Neuron (in vitro differentiated cells): Measurements from ENCODE around the gene TRIP12.
"Not testable (repeated sequence)": the region's sequence is repeated elsewhere in the genome, so short reads cannot be mapped to it uniquely, and the experiment has no call there.

ENCODE experiments used
- H2AFZ ChIP-seq: one replicate; pipeline ENCODE4 v1.6.1; 2013; ENCODE audit warnings: low read depth, mild to moderate bottlenecking, inconsistent platforms, low read length, moderate library complexity
- H3K27me3 ChIP-seq: one replicate; pipeline ENCODE4 v1.6.1; 2013; ENCODE audit warnings: low read length; ENCODE audit not compliant: insufficient read depth
- H3K36me3 ChIP-seq: one replicate; pipeline ENCODE4 v1.6.1; 2013; ENCODE audit warnings: low read length; ENCODE audit not compliant: insufficient read depth
- H3K4me1 ChIP-seq: one replicate; pipeline ENCODE4 v1.6.1; 2013; ENCODE audit warnings: low read length; ENCODE audit not compliant: insufficient read depth
- H3K4me3 ChIP-seq: 2 replicates; pipeline ENCODE4 v1.5.1; 2013; ENCODE audit warnings: mild to moderate bottlenecking, low read length, moderate library complexity
- H3K9me3 ChIP-seq: one replicate; pipeline ENCODE4 v1.6.1; 2013; ENCODE audit warnings: low read length

TRIP12 gene

GRCh38 chr2:229857634-229858033 is 64.2 kb downstream of the TRIP12 start:
- Histone ChIP-seq H3K4me1 (no peaks in the 10 kb centered on the region), H3K36me3 (peaks cover 62% of the 10 kb centered on the region), H3K9me3 (no peaks in the 10 kb centered on the region), H3K4me3 (no peak overlapping the region), H2AFZ (no peak overlapping the region), H3K27me3 (no peaks in the 10 kb centered on the region)

- Histone ChIP-seq H3K9me3 (no peaks in the 10 kb centered on the region), H2AFZ (no peak overlapping the region), H3K4me3 (no peak overlapping the region), H3K4me1 (no peaks in the 10 kb centered on the region), H3K27me3 (no peaks in the 10 kb centered on the region), H3K36me3 (peaks cover 64% of the 10 kb centered on the region)
Measured at GRCh38 chr2:229856413-229856812, 65.4 kb downstream of the TRIP12 start.

GRCh38 chr2:229855116-229855515 is 66.7 kb downstream of the TRIP12 start:
- no peaks in the 10 kb centered on the region for H3K9me3 ChIP-seq
- H3K27me3 ChIP-seq, result no peaks in the 10 kb centered on the region
- H3K4me1 ChIP-seq, result no peaks in the 10 kb centered on the region
- H3K36me3 ChIP-seq, result peaks cover 65% of the 10 kb centered on the region
- no peak overlapping the region for H2AFZ ChIP-seq
- H3K4me3 ChIP-seq, result no peak overlapping the region

- H2AFZ ChIP-seq, result no peak overlapping the region
- H3K9me3 ChIP-seq, result peaks cover 2% of the 10 kb centered on the region
- no peaks in the 10 kb centered on the region for H3K27me3 ChIP-seq
- no peaks in the 10 kb centered on the region for H3K4me1 ChIP-seq
- no peak overlapping the region for H3K4me3 ChIP-seq
- peaks cover 50% of the 10 kb centered on the region for H3K36me3 ChIP-seq
Measured at GRCh38 chr2:229852565-229852964, 69.2 kb downstream of the TRIP12 start.

GRCh38 chr2:229851870-229852269 is 69.9 kb downstream of the TRIP12 start:
- H3K4me1 ChIP-seq, result no peaks in the 10 kb centered on the region
- no peak overlapping the region for H2AFZ ChIP-seq
- no peaks in the 10 kb centered on the region for H3K27me3 ChIP-seq
- H3K9me3 ChIP-seq, result peaks cover 2% of the 10 kb centered on the region
- H3K4me3 ChIP-seq, result no peak overlapping the region
- peaks cover 53% of the 10 kb centered on the region for H3K36me3 ChIP-seq

- H3K27me3 ChIP-seq, H2AFZ ChIP-seq, H3K4me3 ChIP-seq, H3K9me3 ChIP-seq, H3K4me1 ChIP-seq: not testable (repeated sequence)
- H3K36me3 ChIP-seq, result peaks cover 42% of the 10 kb centered on the region
Measured at GRCh38 chr2:229850355-229851275, 71.2 kb downstream of the TRIP12 start.

- H3K36me3 ChIP-seq, result peaks cover 34% of the 10 kb centered on the region
- H2AFZ ChIP-seq, result no peak overlapping the region
- no peaks in the 10 kb centered on the region for H3K27me3 ChIP-seq
- H3K4me1 ChIP-seq, result no peaks in the 10 kb centered on the region
- H3K4me3 ChIP-seq, result no peak overlapping the region
- H3K9me3 ChIP-seq, result peaks cover 2% of the 10 kb centered on the region
Measured at GRCh38 chr2:229849073-229849472, 72.7 kb downstream of the TRIP12 start.

- H3K27me3 ChIP-seq, result no peaks in the 10 kb centered on the region
- H3K4me3 ChIP-seq, result no peak overlapping the region
- peaks cover 35% of the 10 kb centered on the region for H3K36me3 ChIP-seq
- H2AFZ ChIP-seq, result no peak overlapping the region
- peaks cover 3% of the 10 kb centered on the region for H3K4me1 ChIP-seq
- peaks cover 2% of the 10 kb centered on the region for H3K9me3 ChIP-seq
Measured at GRCh38 chr2:229843613-229844012, 78.2 kb downstream of the TRIP12 start.

- peaks cover 3% of the 10 kb centered on the region for H3K4me1 ChIP-seq
- H3K27me3 ChIP-seq, result no peaks in the 10 kb centered on the region
- H3K36me3 ChIP-seq, result peaks cover 35% of the 10 kb centered on the region
- no peak overlapping the region for H2AFZ ChIP-seq
- no peak overlapping the region for H3K4me3 ChIP-seq
- H3K9me3 ChIP-seq, result no peaks in the 10 kb centered on the region
Measured at GRCh38 chr2:229838729-229839128, 83.1 kb downstream of the TRIP12 start.

- H2AFZ ChIP-seq, result no peak overlapping the region
- H3K27me3 ChIP-seq, result no peaks in the 10 kb centered on the region
- H3K36me3 ChIP-seq, result peaks cover 35% of the 10 kb centered on the region
- H3K4me1 ChIP-seq, result peaks cover 3% of the 10 kb centered on the region
- no peak overlapping the region for H3K4me3 ChIP-seq
- no peaks in the 10 kb centered on the region for H3K9me3 ChIP-seq
Measured at GRCh38 chr2:229836847-229837246, 85.0 kb downstream of the TRIP12 start.

GRCh38 chr2:229835596-229836283 is 86.1 kb downstream of the TRIP12 start:
- Histone ChIP-seq H3K4me1 (no peaks in the 10 kb centered on the region), H3K9me3 (no peaks in the 10 kb centered on the region), H3K36me3 (peaks cover 40% of the 10 kb centered on the region), H3K27me3 (no peaks in the 10 kb centered on the region), H2AFZ (no peak overlapping the region), H3K4me3 (no peak overlapping the region)

GRCh38 chr2:229834368-229834767 is 87.4 kb downstream of the TRIP12 start:
- H2AFZ ChIP-seq, H3K4me3 ChIP-seq, H3K9me3 ChIP-seq, H3K27me3 ChIP-seq, H3K4me1 ChIP-seq: not testable (repeated sequence)
- H3K36me3 ChIP-seq, result peaks cover 45% of the 10 kb centered on the region

- Histone ChIP-seq H3K4me3 (no peak overlapping the region), H3K27me3 (no peaks in the 10 kb centered on the region), H3K9me3 (no peaks in the 10 kb centered on the region), H3K4me1 (no peaks in the 10 kb centered on the region), H2AFZ (no peak overlapping the region), H3K36me3 (peaks cover 48% of the 10 kb centered on the region)
Measured at GRCh38 chr2:229832510-229832898, 89.3 kb downstream of the TRIP12 start.
